Activated CD4-positive, CD25-positive, alpha-beta regulatory T cell treated with anti-CD3 and anti-CD28 coated beads, Interleukin-2, amount 50 U/mL, for 72 hours (primary cell): ENCODE data around the gene NLRC5.
"Not testable (repeated sequence)": the region's sequence is repeated elsewhere in the genome, so short reads cannot be mapped to it uniquely, and the experiment has no call there.

Experiments
- DNase-seq: peaks from one replicate; pipeline ENCODE4 v3.0.0; 2021

Gene NLRC5

DNA sequence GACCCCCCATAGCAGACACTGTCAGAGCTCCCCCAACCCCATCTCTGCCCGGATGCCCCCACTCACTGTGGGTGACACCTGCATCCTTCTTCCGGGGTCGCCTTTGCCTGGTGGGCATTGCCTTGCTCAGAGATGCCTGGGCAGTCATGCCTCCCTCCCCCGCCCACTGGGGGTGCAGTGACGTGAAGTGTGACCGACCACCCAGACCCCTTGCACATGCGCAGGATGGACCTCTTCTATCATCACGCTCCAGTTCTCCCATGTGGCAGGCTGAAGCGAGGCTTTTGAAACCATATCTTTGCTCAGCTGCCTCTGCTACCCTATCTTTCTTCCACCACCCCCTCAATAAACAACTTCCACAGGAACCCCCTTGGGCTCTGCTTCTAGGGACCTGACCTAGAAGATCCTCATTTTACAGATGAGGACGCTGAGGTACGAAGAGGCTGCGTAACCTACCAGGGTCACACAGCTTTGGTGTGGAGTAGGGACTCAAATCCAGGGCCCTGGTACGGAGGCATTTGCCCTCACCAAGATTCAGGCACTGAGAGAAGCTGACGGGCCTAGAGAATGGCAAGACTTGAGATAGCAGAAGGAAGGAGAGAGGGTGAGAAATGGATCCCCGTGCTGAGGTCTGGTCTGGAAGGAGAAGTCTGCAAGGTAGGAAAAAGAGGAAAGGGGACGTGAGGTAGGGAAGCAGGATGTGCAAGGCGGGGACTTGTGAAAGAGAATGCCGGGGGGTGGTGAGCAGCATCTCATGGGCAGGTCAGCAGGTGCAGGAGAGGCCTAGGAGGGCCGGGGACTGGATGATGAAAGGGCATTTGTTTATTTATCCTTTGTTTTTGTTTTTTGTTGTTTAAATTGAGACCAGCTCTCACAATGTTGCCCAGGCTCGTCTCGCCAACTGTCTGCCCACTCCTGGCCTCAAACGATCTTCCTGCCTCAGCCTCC is 14.4 kb downstream of the NLRC5 start:
- DNase-seq, result no peak

DNA sequence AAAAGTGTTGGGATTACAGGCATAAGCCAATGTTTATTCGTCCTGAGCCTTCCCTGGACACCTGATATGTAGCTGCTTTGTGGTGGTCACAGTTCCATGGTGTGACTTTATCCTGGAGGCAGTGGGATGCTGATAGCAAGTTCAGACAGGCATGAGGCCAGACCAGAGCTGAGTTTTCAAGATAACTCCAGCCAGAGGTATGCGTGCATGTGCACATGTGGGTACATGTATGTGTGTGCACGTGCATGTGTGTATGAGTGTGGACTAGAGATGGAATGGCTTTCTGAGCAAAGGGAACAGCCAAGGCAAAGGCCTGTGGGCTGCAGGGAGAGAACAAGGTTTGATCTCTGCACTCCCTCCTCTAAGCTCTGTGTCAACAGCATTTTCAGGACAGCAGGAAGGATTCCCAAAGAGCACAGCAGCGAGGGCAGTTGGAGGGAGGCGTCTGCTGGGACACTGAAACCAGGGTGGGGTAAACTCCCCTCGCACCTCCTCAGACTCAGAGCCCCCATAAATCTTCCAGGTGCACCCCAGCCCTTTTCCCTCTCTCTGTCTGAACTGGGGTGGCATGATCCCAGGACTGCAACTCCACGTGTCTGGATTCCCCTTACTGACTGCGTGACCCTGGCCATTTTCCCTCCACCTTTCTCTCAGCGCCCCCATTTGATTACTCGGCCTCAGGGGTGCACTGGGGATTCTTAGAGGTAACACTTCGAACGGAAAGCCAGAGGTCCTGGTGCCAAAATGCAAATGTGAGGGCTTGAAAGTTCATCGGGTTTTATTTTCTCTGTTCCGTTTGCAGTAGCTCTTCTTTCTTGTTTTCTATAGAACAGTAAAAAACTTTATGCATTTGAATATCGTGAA is 15.3 kb downstream of the NLRC5 start:
- DNase-seq, result no peak

DNA sequence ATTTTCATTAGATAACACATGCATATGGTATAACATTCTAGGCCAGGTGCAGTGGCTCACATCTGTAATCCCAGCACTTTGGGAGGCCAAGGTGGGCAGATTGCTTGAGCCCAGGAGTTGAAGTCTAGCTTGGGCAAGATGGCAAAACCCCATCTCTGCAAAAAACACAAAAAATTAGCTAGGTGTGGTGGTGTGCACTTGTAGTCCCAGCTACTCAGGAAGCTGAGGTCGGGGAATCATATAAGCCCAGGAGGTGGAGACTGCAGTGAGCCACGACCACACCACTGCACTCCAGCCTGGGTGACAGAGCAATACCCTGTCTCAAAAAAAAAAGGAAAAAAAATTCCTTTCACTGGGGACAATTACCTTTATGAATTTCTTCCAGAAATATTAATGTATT is 16.2 kb downstream of the NLRC5 start:
- DNase-seq, result not testable (repeated sequence)

DNA sequence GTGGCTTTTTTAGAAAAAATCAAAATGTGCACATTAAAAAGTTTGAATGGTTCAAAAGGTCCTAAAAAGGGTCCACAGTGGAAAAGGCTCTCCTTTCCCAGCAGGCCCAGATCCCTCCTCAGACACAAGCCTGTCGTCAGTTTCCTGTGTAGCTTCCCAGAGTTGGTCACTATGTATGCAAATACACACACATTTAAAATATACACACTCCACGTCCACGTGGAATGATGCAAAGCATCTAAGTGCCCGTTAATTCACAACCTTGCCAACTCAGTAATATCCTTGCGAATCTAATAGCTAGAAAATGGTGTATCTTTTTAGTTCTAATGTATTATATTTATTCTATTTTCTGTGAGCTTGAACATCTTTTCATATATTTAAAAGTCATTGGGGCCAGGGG is 17.7 kb downstream of the NLRC5 start:
- no peak for DNase-seq

DNA sequence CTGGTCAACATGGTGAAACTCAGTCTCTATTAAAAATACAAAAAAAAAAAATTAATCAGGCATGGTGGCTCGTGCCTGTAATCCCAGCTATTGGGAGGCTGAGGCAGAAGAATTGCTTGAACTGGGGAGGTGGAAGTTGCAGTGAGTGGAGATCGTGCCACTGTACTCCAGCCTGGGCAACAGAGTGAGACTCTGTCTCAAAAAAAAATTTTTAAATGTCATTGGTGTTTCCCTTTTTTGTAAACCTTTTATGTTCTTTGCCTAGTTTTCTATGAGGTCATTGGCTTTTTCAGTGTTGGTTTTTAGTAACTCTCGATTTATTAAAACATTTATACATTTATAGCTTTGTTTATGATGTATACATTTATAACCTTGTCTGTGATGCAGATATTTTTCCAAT is 18.2 kb downstream of the NLRC5 start:
- no peak for DNase-seq

DNA sequence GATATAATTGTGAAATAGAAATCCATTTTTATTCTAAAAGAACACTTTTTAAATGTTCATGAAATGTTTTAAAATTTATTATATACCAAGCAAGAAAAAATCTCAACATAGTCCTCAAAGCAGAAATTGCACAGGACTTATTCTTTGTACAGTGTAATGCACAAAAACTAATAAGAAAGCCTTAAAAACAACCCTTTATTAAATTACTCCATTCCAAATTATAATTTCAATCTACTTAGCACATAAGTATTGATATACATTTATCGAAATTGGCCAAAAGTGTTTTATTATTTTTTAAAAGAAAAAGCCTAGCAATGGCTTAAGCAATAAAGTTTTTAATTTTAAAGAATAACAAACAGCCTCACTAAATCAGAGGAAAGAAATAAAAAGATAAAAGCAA is 19.1 kb downstream of the NLRC5 start:
- no peak for DNase-seq

DNA sequence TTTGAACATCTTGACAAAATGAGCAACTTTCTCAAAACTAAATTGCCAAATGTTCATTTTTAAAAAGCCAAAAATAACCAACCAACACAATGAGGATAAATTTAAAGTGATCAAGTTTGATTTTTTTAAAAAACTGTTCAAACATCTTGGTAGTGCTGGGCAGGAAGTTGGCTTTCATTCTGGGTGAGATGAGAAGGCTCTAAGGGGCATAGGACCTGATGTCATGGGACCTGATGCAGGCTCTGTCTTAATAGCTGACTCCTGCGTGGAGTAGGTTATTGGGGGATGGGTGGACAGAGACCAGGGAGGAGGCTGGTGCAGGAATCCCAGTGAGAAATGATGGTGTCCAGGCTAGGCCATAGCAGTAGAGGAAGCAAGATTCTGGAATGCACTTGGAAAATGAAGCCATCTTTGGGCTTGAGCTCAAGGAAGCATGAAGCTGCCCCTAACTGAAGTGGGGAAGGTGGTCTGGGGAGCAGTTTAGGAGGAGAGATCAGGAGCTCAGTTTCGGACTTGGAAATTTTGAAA is 20.4 kb downstream of the NLRC5 start:
- no peak for DNase-seq

DNA sequence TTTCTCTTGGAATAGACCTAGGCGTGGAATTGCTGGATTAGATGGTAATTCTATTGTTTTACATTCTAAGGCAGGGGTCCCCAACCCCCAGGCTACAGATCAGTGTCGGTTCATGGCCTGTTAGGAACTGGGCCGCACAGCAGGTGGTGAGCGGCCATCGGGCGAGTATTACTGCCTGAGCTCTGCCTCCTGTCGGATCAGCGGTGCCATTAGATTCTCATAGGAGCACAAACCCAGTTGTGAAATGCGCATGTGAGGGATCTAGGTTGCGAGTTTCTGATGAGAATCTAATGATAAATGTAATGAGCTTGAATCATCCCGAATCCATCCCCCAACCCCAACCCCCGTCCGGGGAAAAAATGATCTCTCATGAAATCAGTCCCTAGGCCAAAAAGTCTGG is 23.0 kb downstream of the NLRC5 start:
- no peak for DNase-seq

DNA sequence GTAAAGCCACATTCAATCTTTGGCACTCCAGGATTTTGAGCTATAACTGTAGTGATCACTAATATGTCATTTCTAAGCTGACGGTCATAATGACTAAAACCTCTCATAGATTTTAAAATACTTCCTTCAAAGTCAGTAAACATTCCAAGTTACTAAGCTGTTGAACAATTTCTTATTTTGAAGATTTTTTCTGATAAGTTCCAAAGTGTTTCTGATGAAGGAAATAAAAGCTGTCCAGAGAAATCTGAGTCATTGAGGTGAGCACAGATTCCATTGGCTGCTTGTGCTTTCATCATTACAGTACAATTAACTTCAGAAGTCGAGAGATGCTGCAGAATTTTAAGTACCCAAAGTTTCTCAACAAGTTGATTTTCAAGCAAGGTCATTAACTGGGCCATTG is 23.9 kb downstream of the NLRC5 start:
- DNase-seq, result no peak

DNA sequence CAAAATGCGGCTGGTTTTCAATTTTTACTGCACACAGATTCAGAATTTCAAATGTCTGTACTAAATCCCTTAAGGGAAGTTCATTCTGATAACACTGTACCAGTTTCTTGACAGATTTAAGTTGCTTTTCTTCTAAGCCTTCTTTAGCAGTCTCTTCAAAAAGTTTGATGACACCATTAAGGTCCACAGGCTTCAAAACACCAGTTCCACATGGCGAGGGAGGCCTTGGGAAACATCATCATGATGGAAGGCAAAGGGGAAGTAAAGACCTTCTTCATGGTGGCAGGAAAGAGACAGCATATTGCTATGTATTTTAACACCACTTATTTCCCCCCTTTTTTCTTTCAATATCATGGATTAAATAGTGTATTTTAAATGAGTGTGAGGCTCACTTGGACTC is 24.5 kb downstream of the NLRC5 start:
- DNase-seq, result no peak

DNA sequence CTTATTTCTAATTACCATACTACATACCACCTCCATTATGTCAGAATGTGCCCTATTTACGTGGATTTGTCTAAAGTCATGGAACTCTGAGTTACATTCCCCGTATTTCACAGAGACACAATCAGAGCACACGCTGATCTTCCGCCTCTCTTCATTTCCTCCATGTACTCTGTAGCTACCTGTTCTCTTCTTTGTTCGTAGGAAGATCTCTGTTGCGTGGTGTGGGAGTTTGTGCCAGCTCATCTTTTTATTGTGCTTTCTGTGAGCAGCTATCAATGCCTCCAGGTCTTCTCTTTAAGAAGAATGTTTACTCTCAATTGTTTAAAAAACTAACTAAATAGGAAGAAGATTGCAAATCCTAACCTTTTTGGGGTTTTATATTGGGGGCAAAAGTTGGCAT is 26.9 kb downstream of the NLRC5 start:
- DNase-seq, result no peak

DNA sequence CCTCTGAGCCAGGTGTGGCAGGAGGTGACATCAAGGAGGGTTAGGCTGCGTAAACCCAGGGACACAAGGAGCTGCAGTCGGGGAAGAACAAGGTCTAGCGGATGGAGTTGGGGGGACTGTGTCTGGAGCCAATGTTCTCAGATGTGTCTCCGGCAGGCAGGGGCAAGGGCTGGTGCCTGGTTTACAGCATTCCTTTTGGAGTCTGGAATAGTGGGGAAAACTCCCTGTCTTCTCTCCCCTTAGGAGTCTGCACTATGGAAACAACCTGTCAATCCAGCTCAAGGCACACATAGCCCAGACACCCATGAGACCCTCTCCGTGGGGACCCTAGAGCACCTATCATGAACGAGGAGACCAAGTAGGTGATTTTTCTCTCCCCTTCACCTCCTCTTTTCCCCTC is 27.5 kb downstream of the NLRC5 start:
- DNase-seq, result no peak

DNA sequence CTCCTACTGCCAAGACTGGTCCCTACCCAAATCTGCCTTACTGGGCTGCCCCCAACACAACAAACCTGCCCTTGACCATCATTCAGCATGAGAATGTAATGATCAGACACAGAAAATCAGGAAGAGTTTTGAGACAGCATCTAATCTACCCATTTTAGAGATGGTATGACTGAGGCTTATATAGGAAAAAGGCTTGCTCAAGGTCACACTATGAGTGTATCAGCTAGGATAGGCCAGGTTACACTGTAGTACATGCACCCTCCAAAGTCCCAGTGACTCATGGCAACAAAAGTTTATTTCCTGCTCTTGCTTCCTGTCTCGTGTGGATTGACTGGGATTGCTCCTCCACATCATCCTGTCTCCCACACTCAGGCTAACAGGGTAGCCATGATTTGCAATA is 27.9 kb downstream of the NLRC5 start:
- no peak for DNase-seq

DNA sequence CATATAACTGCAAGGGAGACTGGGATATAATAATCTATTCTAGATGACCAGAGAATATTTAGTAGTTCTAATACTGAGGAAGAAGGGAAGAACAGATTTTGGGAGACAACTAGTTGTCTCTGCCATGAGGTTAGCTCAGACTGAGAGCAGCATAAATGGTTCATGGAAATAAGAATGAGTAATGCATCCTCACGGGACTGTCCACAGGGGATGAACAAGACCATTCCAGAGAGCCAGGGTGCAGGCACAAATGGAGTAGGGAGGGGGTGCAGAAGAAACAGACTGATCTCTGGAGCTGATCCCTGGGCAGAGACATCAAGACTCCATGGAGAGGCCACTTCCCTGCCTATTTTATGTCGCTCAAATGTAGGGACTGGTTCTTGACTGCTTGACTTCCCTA is 30.4 kb downstream of the NLRC5 start:
- no peak for DNase-seq

DNA sequence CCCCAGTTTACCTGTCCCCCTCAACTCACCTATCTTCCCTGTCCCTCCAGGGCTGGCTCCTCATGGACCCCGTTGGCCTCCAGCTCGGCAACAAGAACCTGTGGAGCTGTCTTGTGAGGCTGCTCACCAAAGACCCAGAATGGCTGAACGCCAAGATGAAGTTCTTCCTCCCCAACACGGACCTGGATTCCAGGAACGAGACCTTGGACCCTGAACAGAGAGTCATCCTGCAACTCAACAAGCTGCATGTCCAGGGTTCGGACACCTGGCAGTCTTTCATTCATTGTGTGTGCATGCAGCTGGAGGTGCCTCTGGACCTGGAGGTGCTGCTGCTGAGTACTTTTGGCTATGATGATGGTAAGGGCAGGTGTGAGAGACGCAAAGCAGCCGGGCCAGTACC is 31.3 kb downstream of the NLRC5 start:
- no peak for DNase-seq

DNA sequence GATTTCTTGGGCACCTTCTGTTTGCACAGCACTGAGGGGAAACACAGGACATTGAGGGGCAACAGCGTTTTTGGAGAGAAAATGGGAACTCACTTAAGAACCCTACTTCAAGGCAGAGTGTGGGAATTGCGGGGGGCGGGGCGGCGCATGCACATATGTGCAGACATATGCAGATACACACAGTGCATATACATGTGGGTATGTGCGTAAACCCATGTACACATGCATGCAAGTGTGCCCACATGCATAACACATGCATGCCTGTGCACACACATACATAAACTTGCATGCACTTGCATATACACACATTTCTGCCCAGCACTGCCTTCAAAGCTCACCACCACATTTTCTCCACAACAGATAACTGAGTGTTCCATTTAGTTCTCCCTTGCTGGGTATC is 32.4 kb downstream of the NLRC5 start:
- no peak for DNase-seq

DNA sequence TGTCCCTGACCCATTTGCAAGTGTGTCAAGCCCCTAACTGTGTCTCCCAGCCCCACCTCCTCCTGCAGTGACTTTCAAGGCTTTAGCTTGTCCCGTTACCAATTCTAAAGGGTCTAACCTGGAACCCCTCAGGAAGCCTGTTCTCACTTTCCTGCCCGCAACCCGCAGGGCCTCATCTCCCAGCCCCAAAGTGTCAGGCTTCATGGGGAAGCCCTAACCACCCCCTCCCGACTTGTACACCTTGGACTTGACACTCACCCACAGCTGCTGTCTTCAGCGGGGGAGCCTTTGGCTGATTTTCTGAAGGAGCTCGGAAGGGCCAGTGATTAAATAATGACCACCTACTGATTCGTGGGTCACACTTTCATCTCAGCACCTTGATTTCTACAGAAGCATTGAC is 33.1 kb downstream of the NLRC5 start:
- DNase-seq, result no peak

DNA sequence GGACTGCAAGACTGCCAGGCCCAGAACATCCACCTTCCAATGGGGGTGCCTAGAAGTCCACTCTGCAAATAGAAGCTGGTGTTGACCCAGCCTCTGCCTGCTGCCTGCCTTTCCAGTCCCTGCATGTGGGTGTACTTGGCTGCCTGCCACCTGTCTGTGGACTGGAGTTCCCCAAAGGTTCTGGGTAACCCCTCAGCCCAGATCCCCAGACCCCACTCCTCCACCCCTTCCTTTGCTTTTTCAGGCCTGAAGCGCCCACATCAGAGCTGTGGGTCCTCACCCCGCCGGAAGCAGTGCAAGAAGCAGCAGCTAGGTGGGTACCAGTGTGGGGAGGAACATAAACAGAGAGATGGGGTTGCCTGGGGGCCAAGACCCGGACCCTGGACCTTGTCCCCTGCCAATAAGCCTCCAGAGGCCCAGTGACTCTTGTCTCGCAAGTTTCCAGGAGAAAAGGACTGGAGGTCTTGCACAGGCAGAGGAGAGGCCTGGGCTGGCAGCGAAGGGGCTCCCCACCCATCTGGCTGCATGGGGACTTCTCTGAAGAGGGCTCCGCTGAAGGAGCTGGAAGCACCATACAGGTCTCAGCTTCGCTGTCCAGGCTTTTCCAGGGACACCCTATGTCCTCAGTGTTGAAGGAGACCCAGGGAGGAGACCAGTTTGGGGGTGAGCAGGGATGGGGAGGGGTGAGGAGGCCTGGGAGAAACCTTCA is 34.3 kb downstream of the NLRC5 start:
- peak; percentile 60 for DNase-seq

DNA sequence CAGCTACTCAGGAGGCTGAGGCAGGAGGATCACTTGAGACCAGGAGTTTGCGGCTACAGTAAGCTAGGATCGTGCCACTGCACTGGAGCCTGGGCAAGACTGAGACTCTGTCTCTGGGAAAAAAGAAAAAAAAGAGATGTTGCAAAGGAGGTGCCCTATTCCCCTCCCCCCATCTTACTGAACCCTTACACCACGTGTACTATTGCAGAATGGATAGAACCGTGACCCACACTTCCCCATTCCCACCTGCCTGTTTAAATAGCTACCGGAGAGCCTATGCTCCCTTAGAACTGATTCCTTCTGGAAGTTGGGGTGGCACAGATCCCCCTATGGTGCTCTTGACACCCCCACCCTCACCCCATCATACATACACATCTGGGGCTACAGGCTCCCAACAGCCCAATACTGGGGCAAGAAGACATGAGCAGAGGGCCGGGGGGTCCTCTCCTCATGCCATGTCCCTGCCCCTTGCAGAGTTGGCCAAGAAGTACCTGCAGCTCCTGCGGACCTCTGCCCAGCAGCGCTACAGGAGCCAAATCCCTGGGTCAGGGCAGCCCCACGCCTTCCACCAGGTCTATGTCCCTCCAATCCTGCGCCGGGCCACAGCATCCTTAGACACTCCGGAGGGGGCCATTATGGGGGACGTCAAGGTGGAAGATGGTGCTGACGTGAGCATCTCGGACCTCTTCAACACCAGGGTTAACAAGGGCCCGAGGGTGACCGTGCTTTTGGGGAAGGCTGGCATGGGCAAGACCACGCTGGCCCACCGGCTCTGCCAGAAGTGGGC is 35.7 kb downstream of the NLRC5 start:
- no peak for DNase-seq

DNA sequence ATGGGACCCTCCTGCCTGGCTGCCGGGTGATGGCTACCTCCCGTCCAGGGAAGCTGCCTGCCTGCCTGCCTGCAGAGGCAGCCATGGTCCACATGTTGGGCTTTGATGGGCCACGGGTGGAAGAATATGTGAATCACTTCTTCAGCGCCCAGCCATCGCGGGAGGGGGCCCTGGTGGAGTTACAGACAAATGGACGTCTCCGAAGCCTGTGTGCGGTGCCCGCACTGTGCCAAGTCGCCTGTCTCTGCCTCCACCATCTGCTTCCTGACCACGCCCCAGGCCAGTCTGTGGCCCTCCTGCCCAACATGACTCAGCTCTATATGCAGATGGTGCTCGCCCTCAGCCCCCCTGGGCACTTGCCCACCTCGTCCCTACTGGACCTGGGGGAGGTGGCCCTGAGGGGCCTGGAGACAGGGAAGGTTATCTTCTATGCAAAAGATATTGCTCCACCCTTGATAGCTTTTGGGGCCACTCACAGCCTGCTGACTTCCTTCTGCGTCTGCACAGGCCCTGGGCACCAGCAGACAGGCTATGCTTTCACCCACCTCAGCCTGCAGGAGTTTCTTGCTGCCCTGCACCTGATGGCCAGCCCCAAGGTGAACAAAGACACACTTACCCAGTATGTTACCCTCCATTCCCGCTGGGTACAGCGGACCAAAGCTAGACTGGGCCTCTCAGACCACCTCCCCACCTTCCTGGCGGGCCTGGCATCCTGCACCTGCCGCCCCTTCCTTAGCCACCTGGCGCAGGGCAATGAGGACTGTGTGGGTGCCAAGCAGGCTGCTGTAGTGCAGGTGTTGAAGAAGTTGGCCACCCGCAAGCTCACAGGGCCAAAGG is 36.8 kb downstream of the NLRC5 start:
- no peak for DNase-seq

DNA sequence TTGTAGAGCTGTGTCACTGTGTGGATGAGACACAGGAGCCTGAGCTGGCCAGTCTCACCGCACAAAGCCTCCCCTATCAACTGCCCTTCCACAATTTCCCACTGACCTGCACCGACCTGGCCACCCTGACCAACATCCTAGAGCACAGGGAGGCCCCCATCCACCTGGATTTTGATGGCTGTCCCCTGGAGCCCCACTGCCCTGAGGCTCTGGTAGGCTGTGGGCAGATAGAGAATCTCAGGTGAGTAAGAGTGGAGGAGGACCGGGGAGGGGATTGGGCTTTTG is 37.4 kb downstream of the NLRC5 start:
- DNase-seq, result no peak

DNA sequence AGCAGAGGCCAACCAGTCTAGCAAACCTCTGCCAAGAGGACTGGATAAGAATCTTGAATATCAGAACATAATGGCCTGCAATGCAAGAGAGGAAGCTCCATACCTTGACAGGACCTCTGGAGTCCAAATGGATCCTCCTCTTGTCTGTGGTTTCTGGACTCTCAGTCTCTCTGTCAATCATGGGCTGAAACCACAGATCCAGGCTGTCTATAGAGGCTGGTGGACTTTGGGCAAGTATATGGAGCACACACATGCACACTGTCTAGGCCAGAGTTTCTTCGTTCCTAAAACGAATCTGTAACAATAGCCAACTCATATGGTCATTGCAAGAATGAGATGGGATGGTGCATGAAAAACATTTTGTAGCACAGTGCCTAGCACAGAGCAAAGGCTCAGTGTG is 37.7 kb downstream of the NLRC5 start:
- DNase-seq, result no peak
